OCI-M1 (cell line): Measurements from ENCODE around the gene CAND2.
"Not testable (repeated sequence)": the region's sequence is repeated elsewhere in the genome, so short reads cannot be mapped to it uniquely, and the experiment has no call there.

Experiments used
- DNase-seq: peaks from one replicate; lab custom pipeline; 2025; lab: John Stamatoyannopoulos, UW

Gene CAND2

GRCh38 chr3:12831301-12831866, 34.9 kb downstream of the CAND2 start:
- DNase-seq, result no peak

GRCh38 chr3:12832350-12833221, 36.1 kb downstream of the CAND2 start:
- DNase-seq, result no peak

- DNase-seq, result no peak
Measured at GRCh38 chr3:12833222-12834161, 37.0 kb downstream of the CAND2 start.

GRCh38 chr3:12835052-12835665, 38.7 kb downstream of the CAND2 start:
- DNase-seq, result no peak

GRCh38 chr3:12837295-12837986, 41.0 kb downstream of the CAND2 start:
- DNase-seq, result no peak

- DNase-seq, result no peak
Measured at GRCh38 chr3:12838179-12838965, 41.9 kb downstream of the CAND2 start.

GRCh38 chr3:12839156-12839946, 42.9 kb downstream of the CAND2 start:
- no peak for DNase-seq

- DNase-seq, result not testable (repeated sequence)
Measured at GRCh38 chr3:12840148-12840547, 43.7 kb downstream of the CAND2 start.

- DNase-seq, result no peak
Measured at GRCh38 chr3:12840591-12841148, 44.2 kb downstream of the CAND2 start.

- DNase-seq, result peak; percentile 97
Measured at GRCh38 chr3:12841149-12841969, 44.9 kb downstream of the CAND2 start, which contains the start of gene RPL32. RPL32 (minus strand) TSS chr3:12841565; CDS start chr3:12840237, 1,328 bp downstream.

- no peak for DNase-seq
Measured at GRCh38 chr3:12841970-12842328, 45.5 kb downstream of the CAND2 start.

GRCh38 chr3:12842469-12842868, 46.0 kb downstream of the CAND2 start:
- DNase-seq, result no peak

- DNase-seq, result no peak
Measured at GRCh38 chr3:12845811-12846210, 49.3 kb downstream of the CAND2 start.

- DNase-seq, result no peak
Measured at GRCh38 chr3:12852201-12852600, 55.7 kb downstream of the CAND2 start.

GRCh38 chr3:12853847-12854246, 57.4 kb downstream of the CAND2 start:
- not testable (repeated sequence) for DNase-seq

GRCh38 chr3:12854565-12854964, 58.1 kb downstream of the CAND2 start:
- no peak for DNase-seq

- no peak for DNase-seq
Measured at GRCh38 chr3:12856626-12857025, 60.1 kb downstream of the CAND2 start.

GRCh38 chr3:12859840-12860239, 63.4 kb downstream of the CAND2 start:
- no peak for DNase-seq
